HG03135 (cell line): Measurements from ENCODE around the gene TESK2.

Experiments
- ATAC-seq: cut with Tn5 transposase; IDR thresholded peaks from one replicate; pipeline ENCODE4 v1.9.1; 2021; ENCODE audit warnings: mild to moderate bottlenecking, moderate library complexity; ENCODE audit not compliant: unreplicated experiment

Gene TESK2

DNA sequence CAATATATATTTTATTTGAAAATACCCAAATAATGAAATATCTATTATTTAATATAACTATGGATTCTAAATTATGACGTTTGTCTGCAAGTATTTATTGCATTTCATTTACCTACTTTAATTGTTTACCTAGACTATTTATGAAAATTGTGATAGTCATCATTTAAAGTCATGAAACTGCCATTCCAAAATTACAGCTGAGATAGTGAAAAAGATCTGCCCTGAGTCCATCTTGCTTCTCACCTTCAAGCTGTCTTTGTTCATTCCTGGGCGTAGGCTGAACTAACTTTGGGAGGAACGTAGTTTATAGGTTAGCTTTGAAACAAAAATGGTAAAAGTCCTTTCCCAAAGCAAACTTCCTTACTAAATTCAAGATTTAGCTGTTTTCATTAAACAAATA lies 176.7 kb downstream of the TESK2 start:
- ATAC-seq = no peak

DNA sequence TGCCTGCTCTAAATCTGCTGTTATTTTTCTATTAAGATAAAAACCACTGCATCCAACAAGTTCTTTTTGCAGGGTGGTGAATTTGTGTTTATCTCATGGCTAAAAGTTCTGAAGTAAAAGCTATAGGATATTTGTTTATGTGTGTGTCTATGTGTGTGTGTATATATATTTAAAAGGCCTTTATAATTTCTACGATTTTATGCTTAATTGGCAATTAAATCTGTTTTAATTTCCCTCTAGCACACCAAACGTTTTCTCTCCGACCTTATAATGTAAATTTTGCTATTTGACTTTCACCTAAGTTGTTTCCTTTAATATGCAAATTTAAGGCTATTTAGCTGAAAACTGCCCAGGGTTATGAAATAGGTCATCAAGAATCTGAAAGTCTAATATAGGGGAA lies 184.1 kb downstream of the TESK2 start:
- ATAC-seq = no peak

DNA sequence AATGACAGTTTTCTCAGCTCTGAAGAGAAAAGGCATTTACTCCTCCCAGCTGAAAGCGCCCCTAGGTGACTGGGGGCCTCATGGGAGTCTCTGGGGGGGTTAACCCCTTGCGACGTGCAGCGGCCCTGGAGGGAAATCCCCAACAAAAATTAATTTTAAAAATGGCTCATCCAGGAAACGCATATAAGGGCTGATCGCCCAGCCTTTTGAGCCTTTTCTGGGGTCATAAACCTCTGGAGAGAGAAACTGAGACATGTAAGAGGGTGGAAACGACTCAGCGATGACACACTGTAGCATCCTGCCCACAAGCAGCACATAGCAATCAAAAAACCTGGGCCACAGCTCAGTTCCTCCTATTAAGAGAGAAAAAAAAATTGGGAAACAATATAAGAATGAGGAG lies 184.6 kb downstream of the TESK2 start:
- ATAC-seq = no peak

DNA sequence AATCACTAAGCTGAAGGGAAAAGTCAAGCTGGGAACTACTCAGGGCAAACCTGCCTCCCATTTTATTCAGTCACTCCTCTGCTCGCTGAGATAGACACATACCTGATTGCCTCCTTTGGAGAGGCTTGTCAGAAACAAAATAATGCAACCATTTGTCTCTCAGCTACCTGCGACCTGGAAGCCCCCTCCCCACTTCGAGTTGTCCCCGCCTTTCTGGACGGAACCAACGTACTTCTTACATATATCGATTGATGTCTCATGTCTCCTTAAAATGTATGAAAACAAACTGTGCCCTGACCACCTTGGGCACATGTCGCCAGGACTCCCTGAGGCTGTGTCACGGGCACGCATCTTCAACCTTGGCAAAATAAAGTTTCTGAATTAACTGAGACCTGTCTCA lies 185.7 kb downstream of the TESK2 start:
- no peak for ATAC-seq

DNA sequence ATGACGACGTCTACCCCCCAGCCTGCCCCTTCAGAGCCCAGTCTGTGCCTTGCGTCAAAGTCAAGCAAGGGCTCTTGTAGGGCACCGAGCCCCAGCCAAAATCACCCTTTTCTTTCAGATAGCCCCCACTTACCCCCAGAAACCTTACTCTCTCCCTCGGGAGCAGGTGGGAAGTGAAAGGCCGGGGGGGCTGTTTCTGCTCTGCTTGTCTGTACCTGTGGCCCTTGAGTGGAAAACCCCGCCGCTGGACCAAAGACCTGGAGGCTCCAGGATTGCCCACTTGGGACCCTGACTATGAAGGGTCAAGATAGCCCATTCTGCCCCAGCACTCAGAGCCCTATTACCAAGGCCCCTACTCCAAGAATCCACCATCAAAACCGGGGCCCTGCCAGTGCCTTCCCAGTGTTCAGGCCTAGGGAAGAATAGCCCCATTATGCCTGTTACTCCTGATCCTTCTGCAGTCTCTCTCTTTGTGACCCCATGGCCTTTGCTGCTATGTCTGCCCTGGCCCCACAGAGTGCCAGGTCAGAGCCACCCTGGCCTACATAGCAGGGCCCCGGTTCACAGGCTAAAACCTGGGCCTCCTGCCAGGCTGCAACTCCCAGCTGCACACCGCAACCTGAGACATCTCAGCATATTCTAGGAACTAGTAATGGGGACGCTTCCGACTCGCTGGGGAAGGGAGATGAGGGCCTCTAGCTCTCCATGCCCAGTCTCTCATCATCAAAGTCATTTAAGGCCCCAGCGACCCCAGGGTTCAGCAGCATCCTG lies 186.5 kb downstream of the TESK2 start:
- peak; percentile 9 for ATAC-seq

DNA sequence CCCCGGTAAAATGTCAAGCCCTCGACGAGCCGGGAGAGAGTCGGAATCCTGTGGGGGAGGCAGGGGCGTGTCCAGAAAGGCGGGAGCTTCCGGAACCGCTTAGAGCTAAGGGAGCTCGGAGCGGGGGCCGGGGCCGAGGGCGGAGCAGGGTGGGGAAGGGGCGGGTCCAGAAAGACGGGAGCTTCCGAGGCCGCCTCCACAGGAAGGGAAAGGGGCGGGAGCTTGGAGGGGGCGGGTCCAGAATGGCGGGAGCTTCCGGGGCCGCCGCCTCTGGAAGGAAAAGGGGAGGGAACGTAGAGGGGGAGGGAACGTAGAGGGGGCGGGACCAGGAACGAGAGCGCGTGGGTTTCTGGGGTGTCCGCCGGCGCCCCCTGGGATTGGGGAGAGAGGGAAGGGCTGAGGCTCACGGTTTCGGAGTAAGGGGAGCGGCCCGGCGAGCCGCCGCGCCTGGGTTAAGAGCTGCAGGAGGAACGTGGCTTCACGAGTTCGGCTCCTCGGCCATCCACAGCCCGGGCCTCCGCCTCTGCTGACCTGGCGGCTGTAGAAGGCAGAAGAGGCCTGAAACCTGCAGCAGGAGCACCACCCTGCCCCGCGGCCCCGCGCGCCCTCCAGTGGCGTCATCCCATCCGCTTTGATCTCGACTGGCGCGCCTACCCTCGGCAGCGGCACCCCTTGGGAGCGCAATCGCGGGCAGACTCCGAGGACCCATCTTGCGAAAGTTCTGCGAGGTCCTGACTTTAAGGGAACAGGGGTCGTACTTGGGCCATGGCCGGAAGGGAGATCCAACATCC lies 187.2 kb downstream of the TESK2 start:
- peak; percentile 66 for ATAC-seq

DNA sequence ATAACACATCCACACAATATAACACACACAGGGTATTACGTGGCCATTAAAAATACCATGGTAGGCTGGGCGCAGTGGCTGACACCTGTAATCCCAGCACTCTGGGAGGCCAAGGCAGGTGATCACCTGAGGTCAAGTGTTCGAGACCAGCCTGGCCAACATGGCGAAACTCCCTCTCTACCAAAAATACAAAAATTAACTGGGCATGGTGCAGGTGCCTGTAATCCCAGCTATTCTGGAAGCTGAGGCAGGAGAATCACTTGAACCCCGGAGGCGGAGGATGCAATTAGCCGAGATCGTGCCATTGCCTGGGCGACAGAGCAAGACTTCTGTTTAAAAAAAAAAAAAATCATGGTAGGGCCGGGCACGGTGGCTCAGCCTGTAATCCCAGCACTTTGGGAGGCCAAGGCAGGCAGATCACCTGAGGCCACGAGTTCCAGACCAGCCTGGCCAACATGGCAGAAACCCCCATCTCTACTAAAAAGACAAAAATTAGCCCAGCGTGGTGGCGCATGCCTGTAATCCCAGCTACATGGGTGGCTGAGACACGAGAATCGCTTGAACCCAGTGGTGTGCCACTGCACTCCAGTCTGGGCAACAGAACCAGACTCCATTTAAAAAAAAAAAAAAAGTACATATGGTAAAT lies 188.3 kb downstream of the TESK2 start:
- no peak for ATAC-seq

DNA sequence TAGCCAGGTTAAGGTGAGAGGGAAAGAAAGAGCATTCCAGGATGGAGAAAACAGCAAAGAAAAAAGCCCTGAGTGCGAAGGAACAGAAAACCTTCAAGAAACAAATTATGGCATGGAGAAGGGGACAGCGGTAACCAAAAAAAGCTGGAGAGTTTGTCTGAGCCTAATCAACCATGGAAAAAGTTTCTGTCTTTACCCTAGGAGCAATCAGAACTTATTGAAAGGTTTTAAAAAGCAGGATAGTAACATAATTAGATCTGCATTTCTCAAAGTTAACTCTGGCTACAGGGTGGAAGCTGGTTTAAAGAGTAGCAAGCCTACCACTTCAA lies 190.3 kb downstream of the TESK2 start:
- ATAC-seq = no peak

DNA sequence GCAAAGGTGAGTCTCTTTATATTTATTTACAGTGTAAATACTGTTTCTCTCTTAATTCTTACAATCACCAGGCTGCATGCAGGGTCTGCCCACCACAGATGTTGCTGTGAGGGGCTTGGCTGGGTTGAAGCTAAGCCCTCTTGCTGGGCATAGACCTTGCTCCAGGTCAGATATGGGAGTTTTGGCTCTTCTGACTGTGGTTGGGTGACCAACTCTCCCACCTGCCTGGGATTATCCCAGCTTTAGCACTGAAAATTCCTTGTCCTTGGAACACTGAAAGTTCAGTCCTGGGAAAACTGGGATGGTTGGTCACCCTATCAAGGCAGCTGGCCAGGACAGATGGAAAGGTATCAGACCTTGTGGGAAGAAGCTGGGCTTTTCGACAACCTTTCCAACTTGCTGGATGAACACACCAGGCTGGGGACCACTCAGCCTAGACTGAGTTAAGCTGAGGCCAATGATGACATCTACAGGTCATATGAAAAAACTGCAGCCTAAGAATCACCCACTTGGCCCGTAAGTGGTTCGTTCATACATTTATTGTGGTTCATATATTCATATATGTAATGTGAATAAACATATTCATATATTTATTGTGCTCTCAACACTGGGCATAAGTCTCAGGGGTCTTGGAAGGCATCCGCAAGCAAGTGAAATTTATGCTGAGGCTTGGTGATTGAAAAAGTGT lies 190.8 kb downstream of the TESK2 start:
- ATAC-seq = no peak

DNA sequence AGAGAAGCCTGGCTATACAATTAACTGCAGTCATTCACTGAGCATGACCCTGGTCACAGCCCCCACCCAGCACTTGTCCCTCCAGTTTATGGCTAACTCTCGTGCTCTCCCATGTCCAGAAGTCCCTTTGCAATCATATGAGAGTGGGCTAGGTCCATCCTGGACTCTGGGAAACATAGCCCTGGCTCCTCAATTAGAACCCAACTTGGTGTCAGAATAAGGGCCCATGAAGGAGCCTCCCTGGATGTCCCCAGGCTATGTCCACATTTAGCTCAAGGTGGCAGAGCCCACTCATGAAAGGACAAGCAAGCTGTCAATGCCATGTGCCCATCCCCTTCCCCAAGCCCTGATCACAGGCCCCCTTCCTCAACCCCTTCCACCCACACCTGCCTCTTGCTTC lies 191.7 kb downstream of the TESK2 start:
- ATAC-seq = no peak

DNA sequence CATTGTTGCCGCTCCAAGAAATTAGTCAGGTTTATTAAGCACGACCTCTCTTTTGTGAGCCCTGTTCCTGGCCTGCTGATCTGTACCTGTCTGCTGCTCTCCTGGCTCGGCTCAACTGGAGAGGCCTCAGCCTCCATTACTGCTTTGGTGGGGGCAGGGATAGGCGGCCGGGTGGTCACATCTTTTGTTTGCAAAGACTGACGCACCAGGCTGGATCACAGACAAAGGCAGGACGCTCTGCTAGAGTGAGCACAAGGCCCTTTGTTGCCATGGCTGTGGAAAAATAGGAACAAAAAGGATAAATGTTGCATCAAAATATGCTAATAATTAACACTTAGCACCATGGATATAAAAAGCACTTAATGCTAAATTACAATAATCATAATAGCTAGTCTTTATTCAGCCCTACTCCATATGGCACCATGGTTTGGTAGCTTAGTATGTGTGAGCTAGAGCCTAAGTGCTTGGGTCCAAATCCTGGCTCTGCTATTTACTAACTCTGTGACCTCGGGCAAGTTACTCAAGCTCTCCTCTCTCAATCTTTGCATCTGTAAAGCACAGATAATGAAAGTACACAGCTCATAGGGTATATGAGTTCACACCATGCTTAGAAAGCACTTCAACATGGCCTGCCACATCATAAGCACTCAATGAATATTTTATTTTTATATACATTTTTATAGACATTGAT lies 193.2 kb downstream of the TESK2 start:
- no peak for ATAC-seq
